Measurements from ENCODE around the gene RNPS1.

- no peak for TF ChIP-seq CTCF (IDR thresholded peaks at IDR 0.05)
- TF ChIP-seq POLR2AphosphoS5 (IDR thresholded peaks at IDR 0.05; ENCODE audit: insufficient read depth in 1 of 2, low read depth in 1 of 2) = no peak
- TF ChIP-seq POLR2A (IDR thresholded peaks at IDR 0.05) = no peak
Observed at GRCh38 chr16:2295056-2295798, 27.3 kb upstream of the RNPS1 start.
